HG03066 (cell line): Measurements from ENCODE around the gene KCNN4.
"Not testable (repeated sequence)": the region's sequence is repeated elsewhere in the genome, so short reads cannot be mapped to it uniquely, and the experiment has no call there.

Experiments used
- ATAC-seq: cut with Tn5 transposase; IDR thresholded peaks from one replicate; pipeline ENCODE4 v1.9.1; 2021; ENCODE audit warnings: low read depth; ENCODE audit not compliant: unreplicated experiment

Gene KCNN4

DNA sequence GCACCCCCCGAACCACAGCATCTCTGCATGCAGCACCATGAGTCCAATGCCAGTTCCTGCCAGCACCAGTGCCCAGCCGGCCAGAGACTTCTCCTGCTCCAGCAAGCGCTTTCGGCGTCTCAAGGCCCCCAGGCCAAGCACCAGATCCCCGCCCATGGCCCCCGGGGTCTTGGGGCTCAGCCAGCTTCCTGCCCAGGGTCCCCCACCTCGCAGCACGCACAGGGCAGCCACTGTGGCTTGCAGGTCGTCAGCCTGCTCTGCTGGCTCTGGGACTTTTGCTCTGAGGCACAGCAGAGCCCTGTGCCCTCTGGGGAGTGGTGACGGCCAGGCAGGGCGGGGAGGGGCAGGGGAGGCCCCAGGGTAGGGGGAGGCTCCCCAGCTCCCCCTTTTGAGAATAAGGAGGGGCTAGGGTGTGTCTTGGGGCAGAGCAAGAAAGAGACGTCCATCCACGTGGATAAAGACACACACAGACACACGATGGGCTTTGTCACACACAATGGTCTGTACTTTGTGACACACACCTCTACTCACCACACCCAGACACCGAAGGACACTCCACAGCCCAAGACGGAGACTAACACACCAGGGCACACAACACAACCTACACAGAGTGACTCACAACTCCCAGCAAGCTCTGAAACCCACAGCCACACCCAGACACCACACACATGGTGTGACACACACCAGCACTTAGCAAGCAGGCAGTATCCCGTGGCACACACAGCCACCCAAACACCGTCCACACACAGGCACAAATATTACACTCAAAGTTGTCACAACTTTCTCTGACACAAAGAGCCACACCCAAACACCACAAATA is at the start of gene KCNN4:
KCNN4 (minus strand) TSS at position 268 of the 820 bp plus-strand sequence; CDS start at position 156, 112 bp downstream.
- no peak for ATAC-seq

DNA sequence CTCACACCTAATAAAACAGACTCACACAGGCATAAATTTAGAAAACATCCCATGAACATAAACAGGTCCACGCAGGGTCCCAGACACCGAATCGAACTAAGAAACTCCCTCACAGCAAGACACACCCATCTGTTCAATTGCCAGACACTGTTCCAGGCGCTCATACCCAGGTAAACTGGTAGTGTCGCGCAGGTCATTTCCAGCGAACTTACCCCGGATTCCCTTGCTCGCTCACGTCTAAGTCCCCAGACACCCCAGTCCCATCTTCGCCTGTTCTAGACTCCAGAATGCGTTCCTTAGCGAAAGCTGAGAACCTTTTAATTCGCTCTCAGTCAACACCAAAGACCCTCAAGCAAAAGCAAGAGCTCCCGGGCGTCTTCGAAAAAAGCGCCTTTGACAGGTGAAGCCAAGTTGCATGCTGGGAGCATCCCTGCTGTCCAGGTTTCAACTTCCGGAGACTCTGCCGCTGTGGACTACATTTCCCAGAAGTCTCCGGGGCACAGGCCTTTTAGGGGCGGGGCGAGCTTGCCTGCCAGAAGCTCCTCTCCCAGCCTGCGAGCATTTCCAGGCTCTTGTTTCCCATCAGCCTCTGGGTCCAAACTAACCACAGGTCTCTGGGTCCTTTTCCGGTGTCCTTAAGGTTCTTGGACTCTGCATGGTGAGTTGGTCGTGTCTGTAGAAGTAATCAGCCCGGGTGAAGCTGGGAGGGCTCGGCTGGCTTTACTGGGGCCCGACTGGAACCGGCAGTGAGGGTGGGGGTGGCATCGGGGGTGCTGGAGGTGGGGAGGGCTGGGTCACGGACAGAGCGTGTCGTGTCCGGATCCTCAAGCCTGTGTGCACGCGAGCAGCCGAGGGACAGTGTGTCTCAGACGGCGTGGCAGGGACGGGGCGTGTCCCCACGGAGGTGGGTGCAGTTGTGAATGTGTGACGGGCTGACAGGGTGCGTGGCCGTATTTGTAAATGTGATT is 46.3 kb upstream of the KCNN4 start, which contains the start of gene ZNF283:
ZNF283 (plus strand) TSS at position 535 of the 968 bp plus-strand sequence. CDS start 6,184 bp downstream, outside the sequence.
- peak; percentile 75 for ATAC-seq

DNA sequence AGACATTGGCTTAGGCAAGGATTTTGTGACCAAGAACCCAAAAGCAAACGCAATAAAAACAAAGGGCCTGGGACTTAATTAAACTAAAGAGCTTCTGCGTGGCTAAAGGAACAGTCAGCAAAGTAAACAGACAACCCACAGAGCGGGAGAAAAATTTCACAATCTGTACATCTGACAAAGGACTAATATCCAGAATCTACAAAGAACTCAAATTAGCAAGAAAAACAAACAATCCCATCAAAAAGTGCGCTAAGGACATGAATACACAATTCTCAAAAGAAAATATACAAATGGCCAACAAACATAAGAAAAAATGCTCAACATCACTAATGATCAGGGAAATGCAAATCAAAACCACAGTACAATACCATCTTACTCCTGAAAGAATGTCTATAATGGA is 43.8 kb upstream of the KCNN4 start:
- ATAC-seq = not testable (repeated sequence)

DNA sequence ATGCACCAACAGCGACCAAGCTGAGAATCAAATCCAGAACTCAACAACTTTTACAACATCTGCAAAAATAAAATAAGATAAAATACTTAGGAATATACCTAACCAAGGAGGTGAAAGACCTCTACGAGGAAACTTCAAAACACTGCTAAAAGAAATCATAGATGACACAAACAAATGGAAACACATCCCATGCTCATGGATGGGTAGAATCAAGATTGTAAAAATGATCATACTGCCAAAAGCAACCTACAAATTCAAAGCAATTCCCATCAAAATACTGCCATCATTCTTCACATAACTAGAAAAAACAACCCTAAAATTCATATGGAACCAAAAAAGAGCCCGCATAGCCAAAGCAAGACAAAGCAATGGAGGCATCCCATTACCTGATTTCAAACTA is 43.1 kb upstream of the KCNN4 start:
- ATAC-seq = not testable (repeated sequence)

DNA sequence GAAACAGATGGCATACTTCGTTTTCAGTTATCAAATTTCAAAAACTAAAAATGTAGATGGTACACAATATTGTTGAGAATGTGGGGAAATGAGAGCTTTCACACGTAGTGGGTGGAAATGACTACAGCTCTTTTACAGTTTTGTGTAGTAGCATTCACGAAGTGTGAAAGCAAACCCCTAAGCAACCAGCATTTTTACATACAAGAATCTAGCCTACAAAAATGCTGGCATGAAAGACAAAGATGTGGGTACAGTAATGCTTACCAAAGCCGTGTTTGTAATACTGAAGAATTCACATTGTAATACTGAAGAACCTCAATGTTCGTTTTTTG is 40.1 kb upstream of the KCNN4 start:
- no peak for ATAC-seq

DNA sequence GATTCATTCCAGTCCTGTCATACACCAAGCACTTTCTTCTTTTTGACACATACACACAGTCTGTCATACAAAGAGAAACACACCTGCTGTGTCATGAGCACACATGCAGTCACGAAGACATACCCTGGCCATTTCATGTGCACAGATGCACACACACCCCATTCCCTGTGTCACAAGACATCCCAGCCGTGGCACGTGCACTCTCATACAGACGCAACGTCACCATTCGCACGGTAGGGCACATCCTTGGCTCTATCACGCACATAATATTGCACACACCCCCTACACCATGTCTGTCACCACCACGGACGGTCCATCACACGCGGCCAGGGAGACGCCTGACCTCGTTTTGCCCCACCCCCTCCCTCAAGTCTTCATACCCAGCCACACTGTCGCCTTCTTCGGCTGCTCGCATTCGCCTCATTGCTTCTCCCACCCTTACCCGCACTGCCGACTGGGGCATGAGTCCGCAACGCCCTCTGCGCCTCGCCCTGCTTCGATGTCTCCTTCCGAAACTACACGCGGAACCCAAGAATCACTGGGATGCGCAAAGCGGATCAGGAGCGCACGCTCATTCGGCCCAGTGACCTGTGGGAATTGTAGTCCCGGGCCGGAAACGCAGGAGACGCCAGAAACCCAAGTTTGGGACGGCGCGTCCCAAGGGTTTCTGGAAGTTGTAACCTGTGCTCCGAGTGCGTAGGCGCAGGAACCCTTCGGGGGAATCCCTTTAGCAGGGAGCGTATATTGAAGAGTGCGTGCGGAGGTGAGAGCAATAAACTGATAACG is 39.5 kb upstream of the KCNN4 start:
- no peak for ATAC-seq

DNA sequence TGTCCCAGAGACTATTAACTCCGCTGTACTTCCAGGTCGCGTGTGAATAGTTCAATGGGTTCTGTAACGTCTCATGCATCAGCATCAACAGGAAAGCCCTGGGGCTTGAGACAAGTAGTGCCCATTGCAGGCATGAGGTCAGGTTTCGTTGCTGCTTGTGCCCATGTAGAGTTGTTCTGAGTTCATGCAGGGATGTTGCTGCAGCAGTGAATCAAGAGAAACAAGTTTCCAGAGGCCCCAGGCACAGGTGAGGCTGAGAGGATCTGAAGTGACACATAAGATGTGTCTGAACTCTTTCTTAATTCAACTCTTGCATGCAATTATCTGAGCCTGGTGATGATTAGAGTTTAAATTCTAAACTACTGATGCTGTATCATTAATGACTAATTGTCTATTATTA is 37.7 kb upstream of the KCNN4 start:
- no peak for ATAC-seq

DNA sequence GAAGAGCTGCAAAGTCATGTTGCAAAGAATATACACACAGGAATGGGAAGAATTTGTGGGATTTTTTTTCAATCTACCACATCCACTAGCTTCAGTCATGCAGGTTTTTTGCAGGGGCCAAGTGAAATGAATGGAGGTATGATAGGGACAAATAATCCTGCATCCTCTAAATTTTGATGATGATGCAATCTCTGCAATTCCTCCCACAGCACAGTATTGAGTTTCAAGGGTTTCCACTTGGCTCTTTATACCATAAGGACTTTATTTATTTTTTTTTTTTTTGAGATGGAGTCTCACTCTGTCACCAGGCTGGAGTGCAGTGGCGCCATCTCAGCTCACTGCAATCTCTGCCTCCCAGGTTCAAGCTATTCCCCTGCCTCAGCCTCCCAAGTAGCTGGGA is 36.7 kb upstream of the KCNN4 start:
- not testable (repeated sequence) for ATAC-seq

DNA sequence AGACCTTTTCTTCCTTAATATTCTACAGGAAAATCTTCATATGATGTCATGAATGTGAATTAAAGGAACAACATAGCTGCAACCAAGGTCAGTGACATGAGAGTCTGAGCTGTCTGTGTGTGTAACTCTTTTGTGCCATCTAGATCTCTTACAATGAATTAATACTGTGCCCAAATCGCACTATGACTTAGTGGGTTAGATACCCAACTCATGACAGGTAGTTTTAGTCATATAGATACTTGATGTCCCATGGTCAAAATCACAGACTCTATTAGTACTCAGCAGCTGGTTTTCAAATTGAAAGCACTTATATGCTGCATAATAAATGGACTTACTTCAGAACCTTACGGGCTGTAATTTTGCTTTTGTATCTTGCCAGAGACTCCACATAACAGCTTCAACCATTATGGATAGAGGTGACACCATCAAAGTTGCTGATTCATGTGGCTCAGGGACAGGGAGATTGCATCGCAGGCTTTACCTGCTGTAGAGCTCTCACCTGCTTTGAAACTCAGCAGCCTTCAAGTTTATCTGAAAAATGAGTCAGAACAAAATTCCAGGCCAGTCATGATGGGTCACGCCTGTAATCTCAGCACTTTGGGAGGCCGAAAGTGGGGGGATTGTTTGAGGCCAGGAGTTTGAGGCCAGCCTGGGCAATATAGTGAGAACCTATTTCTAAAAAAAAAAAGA is 34.0 kb upstream of the KCNN4 start:
- no peak for ATAC-seq

DNA sequence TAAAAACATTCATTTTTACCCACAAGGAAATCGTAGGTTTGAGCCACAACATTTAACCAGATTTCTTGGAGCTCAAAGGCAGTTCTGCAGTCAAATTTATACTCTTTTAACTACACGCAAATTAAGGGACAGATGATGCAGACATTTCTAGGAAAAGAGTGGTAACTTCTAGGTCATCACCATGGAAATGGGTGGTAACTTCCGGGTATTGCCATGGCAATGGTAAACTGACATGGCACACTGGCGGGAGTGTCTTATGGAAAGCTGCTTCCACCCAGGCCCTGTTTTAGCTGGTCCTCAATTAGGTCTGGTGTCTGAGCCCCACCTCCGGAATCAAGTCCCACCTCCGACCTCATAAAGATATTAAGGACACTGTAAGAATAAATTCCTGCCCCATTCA is 31.9 kb upstream of the KCNN4 start:
- no peak for ATAC-seq

DNA sequence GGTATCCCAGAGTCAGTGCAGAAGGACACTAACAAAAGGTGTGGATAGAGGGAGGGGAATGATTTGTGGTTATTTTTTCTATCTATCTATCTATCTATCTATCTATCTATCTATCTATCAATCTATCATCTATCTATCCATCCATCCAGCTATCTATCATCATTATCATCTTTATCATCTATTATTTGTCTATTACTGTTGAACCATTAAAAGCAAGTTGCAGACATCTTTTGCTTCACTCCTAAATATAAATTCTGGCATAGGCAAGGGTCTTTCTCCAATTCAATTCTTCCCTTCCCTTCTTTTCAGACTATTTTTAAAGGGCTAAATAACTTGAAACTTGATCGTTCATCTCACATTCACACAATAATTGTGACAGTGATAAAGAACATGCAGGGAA is 31.5 kb upstream of the KCNN4 start:
- no peak for ATAC-seq

DNA sequence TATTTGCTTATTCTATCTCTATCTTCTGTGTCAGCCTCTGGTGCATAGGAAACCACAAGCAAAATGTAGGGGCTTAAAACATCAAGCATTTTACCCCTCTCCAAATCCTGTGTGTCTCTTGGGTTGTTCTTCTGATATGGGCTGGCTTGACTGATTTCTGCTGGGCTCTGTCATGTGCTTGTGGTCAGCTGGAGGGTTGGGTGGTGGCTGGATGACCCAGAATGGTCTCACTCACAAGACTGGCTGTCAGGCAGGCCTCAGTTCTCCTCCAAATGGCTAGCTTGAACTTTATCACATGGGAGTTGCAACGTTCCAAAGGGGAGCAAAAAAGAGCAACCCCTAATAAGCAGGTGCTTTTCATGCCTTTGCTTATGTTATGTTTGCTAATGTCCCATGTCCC is 31.1 kb upstream of the KCNN4 start:
- no peak for ATAC-seq

DNA sequence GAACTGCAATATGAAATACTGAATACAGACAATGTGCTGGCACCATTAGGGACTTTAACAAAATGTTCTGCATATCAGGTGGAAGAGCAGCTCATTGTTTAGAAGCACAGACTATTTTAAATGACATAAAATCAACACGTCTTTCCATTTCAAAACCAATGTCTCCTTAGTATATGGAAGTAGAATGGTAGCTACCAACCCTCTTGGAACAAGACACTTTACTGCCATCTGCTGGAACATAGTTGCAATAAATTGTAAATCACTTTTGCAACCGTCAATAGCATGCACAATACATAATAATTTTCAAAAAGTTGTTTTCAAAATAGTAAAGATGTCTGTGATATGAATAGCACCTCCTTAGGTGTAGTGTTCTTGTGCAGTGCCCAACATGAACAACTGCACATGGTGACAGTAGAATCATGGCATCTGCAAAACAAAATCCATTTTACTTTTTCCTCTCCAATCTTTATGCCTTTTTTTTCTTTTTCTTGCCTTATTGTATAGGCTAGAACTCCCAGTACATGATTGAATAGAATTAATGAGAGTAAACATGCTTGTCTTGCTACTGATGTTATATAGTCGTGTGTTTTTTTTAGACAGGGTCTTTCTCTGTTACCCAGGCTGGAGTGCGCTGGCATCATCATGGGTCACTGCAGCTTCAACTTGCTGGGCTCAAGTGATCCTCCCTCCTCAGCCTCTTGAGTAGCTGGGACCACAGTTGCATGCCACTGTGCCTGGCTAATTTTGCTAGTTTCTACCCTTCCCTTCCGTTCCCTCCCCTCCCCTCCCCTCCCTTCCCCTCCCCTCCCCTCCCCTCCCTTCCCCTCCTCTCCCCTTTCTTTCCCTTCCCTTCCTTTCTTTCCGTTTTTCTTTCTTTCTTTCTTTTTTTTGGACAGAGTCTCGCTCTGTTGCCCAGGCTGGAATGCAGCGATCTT is 29.3 kb upstream of the KCNN4 start:
- ATAC-seq = no peak

DNA sequence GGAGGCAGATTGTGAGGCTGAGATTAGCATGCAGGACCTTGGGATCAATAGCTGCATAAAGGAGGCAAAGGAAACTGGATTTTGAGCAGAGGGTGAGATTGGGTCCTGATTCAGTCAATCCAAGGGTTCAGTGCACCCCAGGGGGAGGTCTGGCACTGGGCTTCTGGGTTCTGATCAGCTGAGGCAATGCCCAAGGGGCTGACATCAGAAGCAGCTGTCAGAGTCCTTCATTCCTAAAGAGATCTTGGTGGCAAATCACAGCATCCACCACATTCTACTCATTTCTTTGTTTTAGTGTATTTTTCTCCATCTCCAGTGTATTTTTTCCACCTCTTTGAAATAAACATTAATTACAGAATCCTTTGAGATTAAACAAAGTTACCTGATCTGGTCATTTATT is 26.9 kb upstream of the KCNN4 start:
- no peak for ATAC-seq

DNA sequence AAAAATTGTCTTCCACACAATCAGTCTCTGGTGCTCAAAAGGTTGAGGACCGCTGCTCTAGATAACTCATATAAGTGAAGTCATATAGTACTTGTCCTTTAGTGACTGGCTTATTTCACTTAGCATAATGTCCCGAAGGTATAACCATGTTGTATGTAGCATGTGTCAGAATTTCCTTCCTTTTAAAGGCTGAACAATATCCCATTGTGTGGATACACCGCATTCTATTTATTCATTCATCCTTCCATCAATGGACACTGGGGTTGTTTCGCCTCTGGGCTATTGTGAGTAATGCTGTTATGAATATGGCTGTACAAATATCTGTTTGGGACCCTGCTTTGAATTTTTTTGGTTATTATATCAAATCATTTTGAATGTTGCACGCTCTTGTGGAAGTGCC is 26.1 kb upstream of the KCNN4 start:
- no peak for ATAC-seq

DNA sequence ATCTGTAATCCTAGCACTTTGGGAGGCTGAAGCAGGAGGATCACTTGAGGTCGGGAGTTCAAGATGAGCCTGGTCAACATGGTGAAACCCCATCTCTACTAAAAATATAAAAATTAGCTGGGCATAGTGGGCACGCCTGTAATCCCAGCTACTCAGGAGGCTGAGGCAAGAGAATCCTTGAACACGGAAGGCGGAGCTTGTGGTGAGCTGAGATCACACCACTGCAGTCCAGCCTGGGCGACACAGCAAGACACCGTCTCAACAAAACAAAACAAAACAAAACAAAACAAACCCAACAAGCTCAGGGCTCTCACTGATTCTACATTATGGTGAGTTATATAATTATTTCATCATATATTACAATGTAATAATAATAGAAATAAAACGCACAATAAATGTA is 25.6 kb upstream of the KCNN4 start:
- not testable (repeated sequence) for ATAC-seq

DNA sequence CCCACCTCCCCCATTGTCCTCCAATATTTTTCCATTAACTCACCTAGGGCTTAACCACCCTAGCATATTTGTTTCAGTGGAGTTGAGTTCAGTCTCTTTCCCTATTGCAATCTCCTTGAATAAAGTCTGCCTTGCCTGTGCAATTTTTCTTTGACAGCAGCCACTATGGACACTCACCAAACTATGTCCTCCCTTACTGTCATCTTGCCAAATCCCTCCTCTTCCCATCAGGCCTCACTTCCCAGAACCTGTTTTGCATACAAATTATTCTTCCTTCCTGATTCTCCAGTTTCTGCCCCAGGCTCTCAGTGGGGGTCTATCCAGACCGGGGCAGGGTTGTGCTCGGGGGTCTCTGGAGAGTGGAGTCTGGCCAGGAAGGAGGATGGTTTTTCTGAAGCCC is 23.7 kb upstream of the KCNN4 start:
- ATAC-seq = no peak

DNA sequence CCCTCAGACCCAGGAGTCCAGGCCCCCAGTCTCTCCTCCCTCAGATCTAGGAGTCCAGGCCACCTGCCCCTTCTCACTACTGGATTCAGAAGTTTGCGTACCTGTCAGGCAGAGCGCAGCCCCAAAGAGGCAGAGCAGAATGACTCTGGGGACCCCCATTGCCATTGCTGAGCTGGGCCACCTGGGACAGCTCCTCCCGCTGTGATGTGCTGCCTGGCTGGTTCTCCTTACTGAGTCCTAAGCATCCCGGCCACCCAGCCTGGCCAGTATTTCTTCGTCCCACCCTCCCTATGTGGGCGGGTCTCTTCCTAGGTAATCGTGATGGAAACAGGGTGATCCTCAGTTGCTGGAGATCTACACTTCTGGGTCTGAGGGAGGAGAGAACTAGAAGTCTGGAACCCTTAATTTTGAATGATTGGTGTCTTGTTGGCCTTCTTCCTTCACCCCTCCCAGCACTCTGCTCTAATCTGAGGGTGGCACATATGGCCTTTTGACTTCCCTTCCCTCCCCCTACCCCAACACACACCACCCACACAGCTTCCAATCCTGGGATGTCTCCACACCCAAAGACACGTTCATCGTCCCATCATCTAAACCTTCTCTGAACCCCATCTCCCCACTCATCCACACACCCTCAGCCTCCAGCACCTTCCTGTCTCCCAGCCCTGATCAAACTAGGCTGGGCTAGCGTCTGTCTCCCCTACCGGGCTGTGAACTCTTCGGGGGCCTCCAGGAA is 21.6 kb upstream of the KCNN4 start, which contains the start of gene LYPD5:
LYPD5 (minus strand) TSS at position 232 of the 736 bp plus-strand sequence; CDS start at position 165, 67 bp downstream.
- ATAC-seq = no peak
